HG03097 (cell line): ENCODE results near the gene RPS6KB2.
"Not testable (repeated sequence)": the region's sequence is repeated elsewhere in the genome, so short reads cannot be mapped to it uniquely, and the experiment has no call there.

Source experiments
- ATAC-seq: cut with Tn5 transposase; IDR thresholded peaks from one replicate; pipeline ENCODE4 v1.9.1; 2021; ENCODE audit not compliant: unreplicated experiment, low FRiP score

Gene RPS6KB2

DNA sequence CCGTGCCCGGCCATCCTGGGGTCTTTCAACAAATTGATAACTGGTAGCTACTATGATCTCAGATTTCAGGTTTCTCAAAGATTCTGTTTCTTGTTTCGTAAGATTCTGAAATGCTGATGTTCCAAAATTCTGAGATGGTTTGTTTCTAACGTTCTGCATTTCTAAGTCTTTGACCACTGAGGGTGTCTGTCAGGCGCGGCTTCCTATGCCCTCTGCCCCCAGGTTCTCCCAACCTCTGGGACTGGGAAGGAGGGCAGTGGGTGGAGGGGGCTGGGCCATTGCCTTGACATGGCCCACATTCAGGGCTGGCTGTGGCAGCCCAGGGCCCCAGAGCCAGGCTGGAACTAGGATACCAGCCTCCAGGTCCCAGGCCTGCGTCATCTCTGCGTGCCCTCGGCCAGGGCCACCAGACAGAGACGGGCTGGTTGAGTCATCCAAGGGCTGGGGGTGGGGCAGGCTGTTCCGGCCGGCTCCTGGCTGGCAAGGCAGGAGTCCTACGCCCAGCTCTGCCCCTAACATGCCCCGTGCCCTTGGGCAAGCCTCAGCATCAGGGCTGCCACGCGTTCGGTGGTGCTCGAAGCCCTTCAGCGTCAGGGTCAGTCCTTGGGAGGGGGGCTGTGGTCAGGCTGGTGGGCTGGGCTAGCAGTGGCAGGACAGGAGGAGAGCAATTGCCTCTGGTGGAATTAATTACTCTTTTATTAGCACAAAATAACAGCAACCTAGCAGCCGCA, 35.6 kb downstream of the RPS6KB2 start:
- no peak for ATAC-seq

DNA sequence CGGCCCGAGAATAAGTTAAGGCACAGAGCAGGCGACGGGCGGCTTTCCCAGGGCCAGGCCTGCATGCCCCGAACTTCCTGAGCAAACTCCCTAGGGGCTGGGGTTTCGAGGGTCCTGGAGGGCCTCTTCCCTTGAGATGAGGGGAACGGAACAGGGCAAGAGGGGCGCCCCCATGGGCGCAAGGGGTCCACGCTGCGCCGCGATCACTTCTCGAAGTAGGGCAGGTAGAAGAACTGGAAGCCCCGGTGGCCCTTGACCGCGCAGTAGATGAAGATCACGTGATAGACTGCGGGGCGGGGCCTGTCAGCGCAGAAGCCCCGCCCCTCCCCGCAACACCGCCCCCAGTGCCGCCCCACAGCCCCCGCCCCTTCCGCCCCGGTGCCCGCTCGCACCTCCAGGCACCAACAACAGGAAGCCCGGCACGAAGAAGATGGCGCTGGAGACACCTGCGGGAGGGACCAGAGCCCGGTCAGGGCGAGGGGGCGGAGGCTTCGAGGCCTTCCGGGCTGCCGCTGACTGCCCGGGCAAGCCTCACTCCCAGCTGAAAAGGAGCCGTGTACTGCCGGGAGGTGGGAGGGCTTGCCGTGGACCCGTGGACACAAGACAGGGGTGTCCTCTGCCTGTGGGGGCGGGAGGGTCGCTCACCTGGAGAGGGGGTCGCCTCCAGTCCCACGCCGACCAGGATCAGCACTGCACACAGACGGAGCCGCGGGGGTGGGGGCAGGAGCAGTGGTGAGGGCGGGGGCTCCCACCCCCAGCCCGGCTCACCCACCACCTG, 36.3 kb downstream of the RPS6KB2 start:
- ATAC-seq: no peak

DNA sequence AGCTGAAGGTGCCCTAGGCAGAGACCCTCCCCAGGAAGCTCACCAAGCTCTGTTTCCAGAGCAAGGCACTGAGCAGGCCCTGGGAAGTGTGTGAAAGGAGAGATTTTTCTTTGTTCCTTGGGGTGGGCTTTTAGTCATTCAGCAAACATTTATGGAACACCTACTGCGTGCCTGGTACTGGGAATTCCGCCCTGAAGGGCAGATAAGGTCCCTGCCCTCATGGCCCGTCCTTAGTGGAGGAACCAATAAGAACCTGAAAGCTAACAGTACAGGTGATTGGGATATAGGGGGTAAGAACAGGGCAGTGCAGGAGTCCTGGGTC, 36.9 kb downstream of the RPS6KB2 start:
- ATAC-seq: no peak

DNA sequence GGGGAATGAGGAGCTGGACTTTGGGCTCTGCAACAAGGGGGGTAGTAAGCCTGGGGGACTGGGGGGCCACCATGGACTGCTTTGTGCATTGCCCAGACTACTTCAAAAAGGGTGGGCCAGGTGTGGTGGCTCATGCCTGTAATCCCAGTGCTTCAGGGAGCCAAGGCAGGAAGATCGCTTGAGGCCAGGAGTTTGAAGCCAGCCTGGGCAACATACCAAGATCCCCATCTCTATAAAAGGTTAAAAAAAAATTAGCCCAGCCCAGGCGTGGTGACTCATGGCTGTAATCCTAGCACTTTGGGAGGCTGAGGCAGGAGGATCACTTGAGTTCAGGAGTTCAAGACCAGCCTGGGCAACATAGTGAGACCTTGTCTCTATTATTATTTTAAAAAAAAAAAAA, 37.2 kb downstream of the RPS6KB2 start:
- ATAC-seq: not testable (repeated sequence)

DNA sequence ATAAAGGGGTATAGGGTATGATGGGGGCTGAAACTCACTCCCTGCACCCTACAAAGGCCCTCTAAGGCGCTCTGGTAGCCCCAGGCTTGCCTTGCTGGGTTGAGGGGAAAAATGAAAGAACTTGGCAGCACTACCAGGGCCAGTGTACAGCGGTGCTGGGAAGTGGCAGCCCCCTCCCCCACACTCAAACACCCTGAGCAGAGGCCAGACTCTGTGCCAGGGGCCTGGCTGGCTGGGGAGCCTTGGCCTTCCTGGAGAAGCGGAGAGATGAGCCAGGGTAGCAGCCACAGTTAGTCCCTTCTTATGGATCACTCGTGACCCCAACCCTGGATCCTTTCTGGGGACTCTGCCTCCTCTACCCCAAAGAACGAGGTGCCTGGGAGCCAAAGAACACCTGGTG, 38.1 kb downstream of the RPS6KB2 start:
- ATAC-seq: no peak

DNA sequence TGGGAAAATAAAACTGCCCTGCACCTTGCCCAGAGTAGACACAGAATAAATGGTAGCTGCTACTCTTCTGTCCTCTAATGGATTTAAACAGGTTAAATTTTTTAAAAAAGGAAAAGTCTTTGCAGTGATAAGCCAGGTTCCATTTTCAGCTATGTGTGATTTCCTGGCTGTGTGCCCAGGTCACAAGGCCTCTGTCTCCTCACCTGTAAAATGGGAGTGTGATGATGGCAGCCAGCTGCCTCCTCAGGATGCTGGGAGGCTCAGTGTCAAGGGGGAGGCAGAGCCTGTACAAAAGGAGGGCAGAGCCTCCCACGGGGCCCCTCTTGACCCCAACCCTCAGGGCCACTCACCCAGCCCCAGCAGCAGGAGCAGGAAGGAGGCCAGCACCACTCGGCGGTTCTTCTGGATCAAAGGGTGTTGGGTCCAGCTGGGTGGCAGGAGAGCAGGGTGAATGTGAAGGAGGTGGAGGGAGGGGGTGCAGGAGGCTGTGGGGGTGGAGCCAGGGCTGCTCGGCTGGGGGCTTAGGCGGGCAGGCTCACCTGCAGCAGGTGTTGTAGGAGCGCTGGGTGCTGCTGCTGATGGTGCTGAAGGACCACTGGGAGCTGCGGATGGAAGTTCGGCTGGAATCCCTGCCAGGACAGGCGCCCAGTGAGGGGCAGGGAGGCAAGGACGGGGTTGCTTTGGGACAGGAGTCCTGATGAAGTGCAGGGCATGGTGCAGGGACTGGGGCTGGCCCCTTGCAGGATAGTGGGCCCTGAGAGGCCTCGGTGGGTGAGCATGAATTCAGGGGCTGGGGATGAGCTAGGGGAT, 38.9 kb downstream of the RPS6KB2 start:
- no peak for ATAC-seq

DNA sequence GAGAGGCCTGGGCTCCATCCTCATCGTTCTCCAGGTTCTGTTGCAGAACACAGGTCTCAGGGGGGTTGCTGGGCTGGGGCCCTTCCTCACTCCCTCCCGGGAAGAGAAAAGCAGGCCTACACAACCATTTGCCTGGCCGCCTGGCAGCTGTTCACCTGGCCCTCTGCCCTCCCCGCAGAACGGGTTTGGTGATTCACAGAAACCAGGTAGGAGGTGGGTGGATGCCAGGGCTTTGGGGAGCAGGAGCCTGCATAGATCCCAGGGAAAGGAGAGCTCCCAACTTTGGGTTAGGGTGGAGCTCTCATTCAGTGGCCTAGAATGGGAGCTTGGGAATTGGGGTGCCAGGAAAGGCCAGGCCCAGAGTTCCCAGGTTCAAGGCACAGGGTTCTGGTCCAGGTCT, 39.8 kb downstream of the RPS6KB2 start:
- no peak for ATAC-seq

DNA sequence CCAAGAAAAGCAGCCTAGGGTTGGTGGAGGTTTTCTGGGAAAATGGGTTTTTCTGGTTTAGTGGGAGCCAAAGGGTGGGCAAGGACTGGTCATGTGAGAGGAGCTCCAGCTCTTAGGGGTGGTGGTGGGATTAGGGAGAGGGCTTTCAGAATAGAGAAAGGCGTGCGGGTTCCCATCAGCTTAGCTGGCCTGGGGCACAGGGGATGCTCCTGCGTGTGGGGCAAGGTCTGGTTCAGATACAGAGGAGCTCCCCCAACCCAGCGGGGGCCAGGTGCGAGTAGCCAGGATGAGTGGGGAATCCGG, 40.1 kb downstream of the RPS6KB2 start:
- no peak for ATAC-seq

DNA sequence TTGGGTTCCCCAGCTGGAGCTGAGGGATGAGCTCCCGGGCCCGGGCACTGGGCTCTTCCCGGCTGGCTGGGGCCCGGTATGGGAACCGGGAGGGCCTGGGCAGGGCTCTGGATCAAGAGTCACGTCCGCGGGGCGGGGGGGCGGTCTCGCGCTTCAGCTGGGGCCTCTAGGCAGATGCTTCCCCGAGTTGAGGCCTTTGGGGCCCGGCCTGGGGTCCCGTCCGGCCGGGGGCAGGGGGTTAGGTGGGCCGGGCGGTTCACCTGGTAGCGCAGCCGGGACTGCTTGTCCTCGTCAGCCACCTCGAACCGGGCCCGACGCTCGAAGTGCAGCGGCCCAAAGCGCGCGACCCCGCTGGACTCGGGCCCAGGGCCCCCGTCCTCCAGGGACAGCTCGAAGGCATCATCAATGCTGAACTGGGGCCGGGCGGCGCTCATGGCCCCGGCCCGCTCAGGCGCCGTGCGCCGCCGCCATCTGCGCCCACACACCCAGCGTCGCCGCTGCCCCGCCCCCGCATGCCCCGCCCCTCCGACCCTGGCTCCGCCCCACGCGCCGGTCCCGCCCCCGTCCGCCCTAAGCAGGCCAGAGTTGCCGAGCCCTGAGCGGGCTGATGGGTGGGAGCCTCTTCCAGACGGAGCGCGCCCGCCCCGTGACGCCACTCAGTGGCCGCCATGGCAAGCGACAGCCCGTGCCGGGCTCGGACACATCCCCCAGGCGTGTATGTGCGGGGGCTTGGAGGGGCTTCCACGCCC, 40.6 kb downstream of the RPS6KB2 start, which contains the start of gene TMEM134:
Gene TMEM134 (minus strand): TSS at position 493 of the 749 bp plus-strand sequence. CDS start 59 bp downstream, at position 434.
- peak; percentile 58 for ATAC-seq

DNA sequence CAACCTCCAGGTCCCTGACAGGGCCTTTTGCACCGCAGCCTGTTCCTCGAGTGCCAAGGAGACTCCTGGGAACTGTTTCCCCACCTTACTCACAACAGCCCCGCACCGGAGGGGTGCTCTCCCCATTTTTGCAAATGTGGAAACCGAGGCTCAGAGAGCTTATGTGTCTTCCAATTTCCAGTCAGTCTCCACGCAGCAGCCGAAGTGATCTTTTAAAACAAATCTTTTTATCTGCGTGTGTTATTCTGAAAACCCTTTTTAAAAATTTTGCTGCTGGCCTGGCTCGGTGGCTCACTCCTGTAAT, 41.2 kb downstream of the RPS6KB2 start:
- ATAC-seq: no peak

DNA sequence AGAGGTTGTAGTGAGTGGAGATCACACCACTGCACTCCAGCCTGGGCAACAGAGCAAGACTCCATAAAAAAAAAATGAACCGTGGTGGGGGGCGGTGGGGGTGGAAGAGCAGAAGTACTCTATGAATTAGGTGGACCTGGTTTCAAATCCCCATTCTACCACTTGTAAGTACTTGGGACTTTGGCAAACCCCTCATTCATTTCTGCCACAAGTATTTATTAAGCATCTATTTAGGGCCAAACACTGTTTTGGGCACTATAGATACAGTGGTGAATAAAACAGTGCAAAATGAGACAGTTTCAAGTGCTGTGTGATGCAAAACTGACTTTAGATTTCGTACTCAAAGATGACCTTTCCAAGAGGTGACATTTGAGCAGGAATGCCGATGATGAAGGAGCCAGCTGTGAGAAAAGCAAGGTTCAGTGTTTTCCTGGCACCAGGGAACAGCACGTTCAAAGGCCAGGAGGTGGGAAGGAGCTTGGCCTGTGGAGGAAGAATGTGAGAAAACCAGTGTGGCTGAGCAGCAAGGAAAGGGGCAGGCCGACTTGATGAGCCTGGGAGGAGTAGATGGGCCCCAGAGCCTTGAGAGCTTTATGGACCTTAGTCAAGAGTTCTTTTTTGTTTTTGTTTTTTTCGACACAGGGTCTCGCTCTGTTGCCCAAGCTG, 42.2 kb downstream of the RPS6KB2 start:
- no peak for ATAC-seq

DNA sequence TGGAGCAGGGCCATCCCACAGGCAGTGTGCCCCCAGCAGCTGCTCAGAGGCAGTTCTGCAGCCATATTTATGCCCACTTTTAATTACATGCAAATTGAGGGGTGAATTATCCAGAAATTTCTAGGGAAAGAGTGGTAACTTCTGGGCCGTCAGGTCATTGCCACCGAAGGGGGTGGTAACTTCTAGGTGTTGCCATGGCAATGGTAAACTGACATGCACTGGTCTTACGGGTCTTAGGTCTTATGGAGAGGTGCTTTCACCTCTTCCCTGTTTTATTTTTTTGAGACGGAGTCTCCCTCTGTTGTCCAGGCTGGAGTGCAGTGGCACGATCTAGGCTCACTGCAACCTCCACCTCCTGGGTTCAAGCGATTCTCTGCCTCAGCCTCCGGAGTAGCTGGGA, 44.6 kb downstream of the RPS6KB2 start:
- no peak for ATAC-seq

DNA sequence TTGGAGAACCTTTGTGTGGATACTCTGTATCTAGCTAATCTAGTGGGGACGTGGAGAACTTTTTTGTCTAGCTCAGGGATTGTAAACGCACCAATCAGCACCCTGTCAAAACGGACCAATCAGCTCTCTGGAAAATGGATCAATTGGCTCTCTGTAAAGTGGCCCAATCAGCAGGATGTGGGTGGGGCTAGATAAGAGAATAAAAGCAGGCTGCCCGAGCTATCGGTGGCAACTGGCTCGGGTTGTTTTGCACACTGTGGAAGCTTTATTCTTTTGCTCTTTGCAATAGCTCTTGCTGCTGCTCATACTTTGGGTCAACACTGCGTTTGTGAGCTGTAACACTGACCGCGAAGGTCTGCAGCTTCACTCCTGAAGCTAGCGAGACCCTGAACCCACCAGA, 48.4 kb downstream of the RPS6KB2 start:
- ATAC-seq: not testable (repeated sequence)

DNA sequence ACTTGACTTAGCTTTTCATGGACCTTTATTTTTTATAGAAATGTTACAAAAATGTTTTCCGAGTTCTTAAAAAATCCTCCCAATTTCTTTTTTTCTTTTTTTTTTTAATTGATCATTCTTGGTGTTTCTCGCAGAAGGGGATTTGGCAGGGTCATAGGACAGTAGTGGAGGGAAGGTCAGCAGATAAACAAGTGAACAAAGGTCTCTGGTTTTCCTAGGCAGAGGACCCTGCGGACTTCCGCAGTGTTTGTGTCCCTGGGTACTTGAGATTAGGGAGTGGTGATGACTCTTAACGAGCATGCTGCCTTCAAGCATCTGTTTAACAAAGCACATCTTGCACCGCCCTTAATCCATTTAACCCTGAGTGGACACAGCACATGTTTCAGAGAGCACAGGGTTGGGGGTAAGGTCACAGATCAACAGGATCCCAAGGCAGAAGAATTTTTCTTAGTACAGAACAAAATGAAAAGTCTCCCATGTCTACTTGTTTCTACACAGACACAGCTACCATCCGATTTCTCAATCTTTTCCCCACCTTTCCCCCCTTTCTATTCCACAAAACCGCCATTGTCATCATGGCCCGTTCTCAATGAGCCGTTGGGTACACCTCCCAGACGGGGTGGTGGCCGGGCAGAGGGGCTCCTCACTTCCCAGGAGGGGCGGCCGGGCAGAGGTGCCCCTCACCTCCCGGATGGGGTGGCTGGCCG, 49.2 kb downstream of the RPS6KB2 start:
- ATAC-seq: not testable (repeated sequence)

DNA sequence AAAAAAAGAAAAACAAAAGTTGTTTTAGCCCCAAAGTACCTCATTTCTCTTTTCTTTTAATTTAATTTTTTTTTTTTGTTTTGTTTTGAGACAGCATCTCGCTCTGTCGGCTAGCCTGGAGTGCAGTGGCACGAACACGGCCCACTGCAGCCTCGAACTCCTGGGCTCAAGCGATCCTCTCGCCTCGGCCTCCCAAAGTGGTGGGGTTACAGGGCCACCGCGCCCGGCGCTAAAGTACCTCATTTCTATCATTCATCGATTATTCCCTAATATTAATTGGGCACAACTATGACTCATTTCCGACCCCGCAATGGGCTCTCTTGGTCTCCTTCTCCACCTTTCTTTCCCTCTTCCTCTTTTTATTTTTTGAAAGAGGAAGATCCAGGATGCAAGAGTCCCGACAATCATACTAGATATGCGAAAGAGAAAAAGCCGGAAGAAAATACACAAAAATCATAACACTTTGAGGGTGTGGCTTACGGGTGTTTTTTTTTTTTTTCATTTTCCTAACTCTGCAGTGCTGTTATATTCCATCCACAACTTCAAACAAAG, 54.1 kb downstream of the RPS6KB2 start:
- ATAC-seq: no peak

DNA sequence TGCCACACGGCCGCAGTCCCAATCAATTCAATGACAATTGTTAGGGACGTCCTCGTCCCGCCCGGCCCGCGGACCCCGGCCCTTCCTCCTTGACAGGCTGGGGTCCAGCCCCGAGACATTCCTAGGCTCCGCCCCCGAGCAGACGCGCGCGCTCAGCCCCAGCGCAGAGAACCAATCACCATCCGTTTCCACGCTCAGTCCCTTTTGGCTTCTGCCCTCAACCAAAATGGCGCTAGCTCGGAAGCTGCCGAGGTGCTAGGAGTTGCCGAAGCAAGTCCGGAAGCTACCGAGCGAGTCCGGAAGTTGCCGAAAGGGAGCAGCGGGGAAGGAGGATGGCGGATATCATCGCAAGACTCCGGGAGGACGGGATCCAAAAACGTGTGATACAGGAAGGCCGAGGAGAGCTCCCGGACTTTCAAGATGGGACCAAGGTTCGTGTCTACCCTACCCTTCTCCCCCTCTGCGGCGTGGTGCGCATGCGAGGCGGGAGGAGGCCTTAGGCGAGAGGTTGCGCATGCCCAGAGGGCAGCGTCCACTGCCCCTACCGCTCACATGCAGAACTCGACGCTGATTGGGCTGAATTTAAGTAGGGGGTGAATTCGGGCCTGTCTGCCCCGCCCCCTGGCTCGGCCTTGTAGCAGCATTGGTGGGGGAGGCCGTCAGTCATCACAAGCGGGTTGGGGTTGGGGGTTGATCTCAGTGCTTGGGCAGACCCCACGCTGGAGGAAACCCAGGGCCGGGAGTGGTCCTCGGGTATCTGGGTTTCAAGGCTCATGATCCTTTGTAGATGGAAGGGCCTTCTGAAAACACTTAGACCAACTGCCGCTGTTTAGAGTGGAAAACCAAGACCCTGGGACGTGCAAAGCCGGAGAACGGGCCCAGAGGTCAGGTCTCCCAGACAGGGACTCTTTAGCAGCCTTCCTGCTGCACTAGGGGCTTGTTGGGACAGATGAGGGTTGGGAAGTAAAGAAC, 54.8 kb downstream of the RPS6KB2 start, which contains the start of gene AIP:
Gene AIP (plus strand): TSS at position 200 of the 972 bp plus-strand sequence. CDS start 133 bp downstream, at position 333.
- peak; percentile 75 for ATAC-seq

DNA sequence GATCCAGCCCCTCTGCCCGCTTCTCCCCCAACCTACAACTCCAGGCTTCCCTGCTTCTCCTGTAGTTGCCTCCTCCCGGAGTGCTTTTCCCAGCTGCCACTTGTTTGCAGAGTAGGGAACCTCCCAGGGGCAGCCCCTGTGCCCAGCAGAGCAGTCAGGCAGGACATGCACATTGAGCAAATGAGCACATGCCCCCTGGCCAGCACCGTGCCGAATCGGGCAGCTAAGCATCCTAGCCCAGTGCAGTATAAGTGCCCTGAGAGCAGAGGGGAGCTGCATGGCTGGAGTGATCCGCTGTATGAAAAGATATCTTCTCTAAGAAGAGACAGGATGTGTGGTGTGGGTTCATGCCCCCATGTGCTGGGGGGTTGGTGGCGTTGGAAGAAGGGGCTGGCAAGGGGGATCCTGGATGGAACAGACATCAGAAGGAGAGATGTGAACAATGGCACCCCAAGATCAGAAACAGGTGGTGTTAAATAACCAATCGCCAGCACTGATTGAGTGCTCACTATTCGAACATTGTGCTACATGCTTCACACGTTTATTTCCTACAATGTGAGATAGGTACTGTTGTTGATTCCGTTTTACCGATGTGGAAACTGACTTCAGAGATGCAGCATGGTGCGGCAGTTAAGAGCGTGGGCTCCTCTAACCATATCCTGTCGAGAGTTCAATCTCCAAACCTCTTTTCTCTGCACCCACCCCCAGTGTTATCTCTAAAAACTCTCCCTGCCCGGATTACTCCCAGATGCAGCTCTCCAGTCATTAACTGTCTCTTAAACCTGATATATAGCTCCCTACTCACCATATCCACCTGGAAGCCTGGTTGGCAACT, 55.8 kb downstream of the RPS6KB2 start:
- ATAC-seq: no peak
